GM12891 (cell line): ENCODE data around the gene HBZ.
"Not testable (repeated sequence)": the region's sequence is repeated elsewhere in the genome, so short reads cannot be mapped to it uniquely, and the experiment has no call there.

Source experiments
- PAX5 ChIP-seq: IDR thresholded peaks from 2 replicates; pipeline ENCODE4 v1.6.1; 2011; ENCODE audit warnings: low read length, moderate library complexity, mild to moderate bottlenecking; ENCODE audit not compliant: insufficient read depth, severe bottlenecking
- POLR2A ChIP-seq: IDR thresholded peaks from 2 replicates; pipeline ENCODE4 v1.6.1; 2011; ENCODE audit warnings: low read depth, low read length, control low read depth
- POLR2AphosphoS5 ChIP-seq: IDR thresholded peaks from 2 replicates; pipeline ENCODE4 v1.6.1; 2011; ENCODE audit warnings: low read depth, low read length, control low read depth
- POU2F2 ChIP-seq: IDR thresholded peaks from 2 replicates; pipeline ENCODE4 v1.6.1; 2011; ENCODE audit warnings: low read depth, mild to moderate bottlenecking, control low read depth, low read length, moderate library complexity
- SPI1 ChIP-seq: IDR thresholded peaks from 2 replicates; pipeline ENCODE4 v1.6.1; 2011; ENCODE audit warnings: low read depth, low read length, control low read depth
- TAF1 ChIP-seq: IDR thresholded peaks from 2 replicates; pipeline ENCODE4 v1.6.1; 2011; ENCODE audit warnings: low read depth, low read length, control low read depth

GRCh38 chr16:160242-160641, 7.8 kb downstream of the HBZ start:
- TF ChIP-seq SPI1, POLR2A, POLR2AphosphoS5, TAF1, PAX5, POU2F2: not testable (repeated sequence)
